Sigmoid colon (tissue), 7 donors: Measurements from ENCODE around the gene C10orf120. TPM values are rescaled to one million over a fixed set of nuclear protein-coding genes. Genes with fewer than 3 reads are reported as not detected.

Experiments
- DNase-seq: peaks from one replicate; pipeline ENCODE4 v3.0.0-alpha.2; 2019
- H3K27ac ChIP-seq, 4 donors: fragments of 200-600 bp; sonication (generic); one replicate each; pipeline ENCODE4 v1.5.1; 2016 to 2019; ENCODE audit warnings: mild to moderate bottlenecking in 1 of 4
- H3K27me3 ChIP-seq, 3 donors: fragments of 200-600 bp; sonication (generic); one replicate each; pipeline ENCODE4 v1.5.1; 2019; ENCODE audit warnings: mild to moderate bottlenecking in 1 of 3
- H3K36me3 ChIP-seq, 4 donors: fragments of 200-600 bp; sonication (generic); one replicate each; pipeline ENCODE4 v1.5.1; 2016 to 2019
- H3K4me1 ChIP-seq, 4 donors: fragments of 200-600 bp; sonication (generic); one replicate each; pipeline ENCODE4 v1.5.1; 2017 to 2019
- H3K4me3 ChIP-seq, 4 donors: fragments of 200-600 bp; sonication (generic); one replicate each; pipeline ENCODE4 v1.5.1; 2017 to 2019; ENCODE audit warnings: mild to moderate bottlenecking in 2 of 4, moderate library complexity in 1 of 4
- H3K9me3 ChIP-seq, 4 donors: fragments of 200-600 bp in 3 of 4; sonication (generic) in 3 of 4; one replicate each; pipeline versions ENCODE4 v1.5.1 to v1.6.1; 2013 to 2019
- CTCF ChIP-seq, 4 experiments: fragments of 450-650 bp in 3 of 4; fragments of 200-600 bp in 1 of 4; IDR thresholded peaks; one replicate each; pipeline ENCODE4 v1.5.1; 2016 to 2019; ENCODE audit warnings: antibody characterized with exemption in 4 of 4, mild to moderate bottlenecking in 3 of 4, moderate library complexity in 2 of 4
- EP300 ChIP-seq, 4 donors: sonication (generic); formaldehyde crosslinking; IDR thresholded peaks; one replicate each; pipeline ENCODE4 v1.6.1; 2017; ENCODE audit warnings: antibody characterized with exemption in 4 of 4
- POLR2A ChIP-seq, 2 donors: fragments of 450-650 bp; IDR thresholded peaks; one replicate each; pipeline ENCODE4 v1.6.1; 2016; ENCODE audit warnings: antibody characterized with exemption in 2 of 2, mild to moderate bottlenecking in 2 of 2, moderate library complexity in 2 of 2
- POLR2AphosphoS5 ChIP-seq, 4 donors: sonication (generic); formaldehyde crosslinking; IDR thresholded peaks; one replicate each; pipeline ENCODE4 v1.6.1; 2017; ENCODE audit warnings: antibody characterized with exemption in 4 of 4
- WGBS, 2 donors: extraction: QIAGEN DNeasy Blood & Tissue Kit; methylation state at CpG; one replicate each; pipeline ENCODE4 v1.1.7; 2013; 5-methylcytosine and 5-hydroxymethylcytosine counted together
- intact Hi-C: fragments of 100-400 bp; cut with DNase I; formaldehyde crosslinking; loops from one replicate; pipeline ENCODE4 v1.15.1; 2023
- polyA plus RNA-seq, 3 donors: library from polyadenylated mRNA; stranded (reverse); fragments of 200-250 nt; gene quantifications; one replicate each; pipeline ENCODE4 v1.2.3, GENCODE V29; 2013
- total RNA-seq, 4 donors: library from RNA; depleted of rRNA; stranded (reverse); fragments of >200 nt; gene quantifications; one replicate each; pipeline ENCODE4 v1.1.0, GENCODE V29; 2016
- donor health status: healthy with polysubstance abuse.
- donor health status: Bipolar disorder and iron deficiency.
- donor health status: healthy.

Gene C10orf120
- total and polyA plus RNA-seq, 7 donors: not detected

GRCh38 chr10:122649903-122650302 lies 49.7 kb downstream of the C10orf120 start:
- TF ChIP-seq EP300 (IDR thresholded peaks at IDR 0.05): no peak
- TF ChIP-seq POLR2AphosphoS5 (IDR thresholded peaks at IDR 0.05): no peak
- no peak for TF ChIP-seq POLR2A (IDR thresholded peaks at IDR 0.05)
- no peak for TF ChIP-seq CTCF (IDR thresholded peaks at IDR 0.05)
- H3K9me3 ChIP-seq: no peaks in the 10 kb centered on the region
- no peak overlapping the region for H3K27ac ChIP-seq
- H3K4me3 ChIP-seq: no peak overlapping the region
- DNase-seq: peak; percentile 46
- H3K36me3 ChIP-seq: no peaks in the 10 kb centered on the region
- H3K27me3 ChIP-seq: no peaks in the 10 kb centered on the region
- intact Hi-C loops: no loop called here
- WGBS, 2 donors: 81 to 83% methylated on average over 5 of the region's 5 CpGs
- H3K4me1 ChIP-seq: no peaks in the 10 kb centered on the region

- Histone ChIP-seq H3K9me3 (no peaks in the 10 kb centered on the region), H3K4me1 (no peaks in the 10 kb centered on the region), H3K27me3 (no peaks in the 10 kb centered on the region), H3K27ac (no peak overlapping the region), H3K4me3 (no peak overlapping the region), H3K36me3 (no peaks in the 10 kb centered on the region)
- peak; percentile 56 for DNase-seq
- intact Hi-C loops: loop anchor here (1.0 kb wide), 1 partner anchor 55 kb away; no protein-coding TSS in a partner anchor
- 18 to 31% methylated on average over 10 of the region's 10 CpGs for WGBS, 2 donors
- TF ChIP-seq CTCF (IDR thresholded peaks at IDR 0.05): peak; percentile 32 to 70 (median 59)
- TF ChIP-seq POLR2A (IDR thresholded peaks at IDR 0.05): no peak
- TF ChIP-seq POLR2AphosphoS5 (IDR thresholded peaks at IDR 0.05): no peak
These were observed 50.8 kb downstream of the C10orf120 start for GRCh38 chr10:122648599-122649428.

Other genes with a start within 250 kb of the C10orf120 start
- 1 to 10 TPM in 1 of 4 donors, not detected in 3; 1.1 TPM for gene ARMS2, start 245.2 kb downstream of the C10orf120 start, total RNA-seq
- gene ARMS2, start 245.2 kb downstream of the C10orf120 start, polyA plus RNA-seq: not detected
- gene HTRA1, start 238.3 kb downstream of the C10orf120 start, total RNA-seq: 100 to 1,000 TPM; 119 to 162 (median 127) TPM
- 10 to 100 TPM; 22.7 to 43.8 (median 36.0) TPM for gene HTRA1, start 238.3 kb downstream of the C10orf120 start, polyA plus RNA-seq
- under 1 TPM in 2 of 4 donors, not detected in 2; under 0.01 TPM for gene DMBT1, start 139.1 kb downstream of the C10orf120 start, total RNA-seq
- 100 to 1,000 TPM in 1 of 3 donors, 1 to 10 TPM in 2; 1.2 to 677 (median 7.2) TPM for gene DMBT1, start 139.1 kb downstream of the C10orf120 start, polyA plus RNA-seq
- gene CUZD1, start 146.0 kb upstream of the C10orf120 start, total RNA-seq: under 1 TPM in 2 of 4 donors, not detected in 2; 0.36 to 0.66 TPM
- gene CUZD1, start 146.0 kb upstream of the C10orf120 start, polyA plus RNA-seq: 1 to 10 TPM in 1 of 3 donors, under 1 TPM in 1, not detected in 1; 0.54 to 4.2 TPM
- 1 to 10 TPM in 1 of 4 donors, under 1 TPM in 1, not detected in 2; 0.99 to 4.2 TPM for gene FAM24B, start 179.7 kb upstream of the C10orf120 start, total RNA-seq
- 1 to 10 TPM in 2 of 3 donors, not detected in 1; 4.4 to 4.6 TPM for gene FAM24B, start 179.7 kb upstream of the C10orf120 start, polyA plus RNA-seq
- not detected for gene FAM24A, start 210.8 kb upstream of the C10orf120 start, total RNA-seq
- gene FAM24A, start 210.8 kb upstream of the C10orf120 start, polyA plus RNA-seq: not detected